Measurements from ENCODE around the gene PTPN23.

DNA sequence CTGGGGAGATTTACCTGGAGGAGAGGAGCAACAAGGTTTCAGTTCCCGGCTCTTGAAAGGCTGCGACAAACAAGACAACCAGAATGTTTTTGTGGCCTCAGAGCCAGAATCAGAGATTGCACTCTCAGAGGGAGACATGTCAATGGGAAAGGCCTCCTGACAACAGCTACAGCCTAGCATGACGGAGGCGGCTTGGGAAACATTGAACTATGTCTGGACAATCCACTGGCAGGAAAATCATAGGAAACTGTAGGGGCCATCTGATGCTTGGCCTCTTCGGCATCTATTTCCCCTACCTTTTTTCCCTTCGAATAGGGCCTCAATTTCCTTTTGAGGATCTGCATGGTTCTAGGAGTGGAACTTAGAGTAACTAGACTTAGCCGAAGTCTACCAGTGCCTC, 13.2 kb upstream of the PTPN23 start:
- TF ChIP-seq, protein P1, sequence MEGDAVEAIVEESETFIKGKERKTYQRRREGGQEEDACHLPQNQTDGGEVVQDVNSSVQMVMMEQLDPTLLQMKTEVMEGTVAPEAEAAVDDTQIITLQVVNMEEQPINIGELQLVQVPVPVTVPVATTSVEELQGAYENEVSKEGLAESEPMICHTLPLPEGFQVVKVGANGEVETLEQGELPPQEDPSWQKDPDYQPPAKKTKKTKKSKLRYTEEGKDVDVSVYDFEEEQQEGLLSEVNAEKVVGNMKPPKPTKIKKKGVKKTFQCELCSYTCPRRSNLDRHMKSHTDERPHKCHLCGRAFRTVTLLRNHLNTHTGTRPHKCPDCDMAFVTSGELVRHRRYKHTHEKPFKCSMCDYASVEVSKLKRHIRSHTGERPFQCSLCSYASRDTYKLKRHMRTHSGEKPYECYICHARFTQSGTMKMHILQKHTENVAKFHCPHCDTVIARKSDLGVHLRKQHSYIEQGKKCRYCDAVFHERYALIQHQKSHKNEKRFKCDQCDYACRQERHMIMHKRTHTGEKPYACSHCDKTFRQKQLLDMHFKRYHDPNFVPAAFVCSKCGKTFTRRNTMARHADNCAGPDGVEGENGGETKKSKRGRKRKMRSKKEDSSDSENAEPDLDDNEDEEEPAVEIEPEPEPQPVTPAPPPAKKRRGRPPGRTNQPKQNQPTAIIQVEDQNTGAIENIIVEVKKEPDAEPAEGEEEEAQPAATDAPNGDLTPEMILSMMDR (IDR thresholded peaks at IDR 0.05), result no peak
- no peak for TF ChIP-seq POLR2A (IDR thresholded peaks at IDR 0.05)

Measured in right lobe of liver (tissue), 4 donors.